ENCODE measurements around the gene NPAS3.

DNA sequence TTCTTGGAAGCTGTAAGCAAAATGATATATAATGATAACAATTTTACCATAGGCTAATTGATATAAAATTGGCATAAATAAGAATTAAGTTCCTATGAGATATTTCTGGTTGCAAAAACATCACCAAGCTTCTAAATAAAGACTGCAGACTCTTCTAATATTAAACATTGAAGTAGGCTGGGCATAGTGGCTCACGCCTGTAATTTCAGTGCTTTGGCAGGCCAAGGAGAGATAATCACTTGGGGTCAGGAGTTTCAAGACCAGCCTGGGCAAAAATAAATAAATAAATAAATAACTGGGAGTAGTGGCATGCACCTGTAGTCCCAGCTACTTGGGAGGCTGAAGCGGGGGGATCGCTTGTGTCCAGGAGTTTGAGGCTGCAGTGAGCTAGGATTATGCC, 71.8 kb downstream of the NPAS3 start:
- TF ChIP-seq, protein P1, sequence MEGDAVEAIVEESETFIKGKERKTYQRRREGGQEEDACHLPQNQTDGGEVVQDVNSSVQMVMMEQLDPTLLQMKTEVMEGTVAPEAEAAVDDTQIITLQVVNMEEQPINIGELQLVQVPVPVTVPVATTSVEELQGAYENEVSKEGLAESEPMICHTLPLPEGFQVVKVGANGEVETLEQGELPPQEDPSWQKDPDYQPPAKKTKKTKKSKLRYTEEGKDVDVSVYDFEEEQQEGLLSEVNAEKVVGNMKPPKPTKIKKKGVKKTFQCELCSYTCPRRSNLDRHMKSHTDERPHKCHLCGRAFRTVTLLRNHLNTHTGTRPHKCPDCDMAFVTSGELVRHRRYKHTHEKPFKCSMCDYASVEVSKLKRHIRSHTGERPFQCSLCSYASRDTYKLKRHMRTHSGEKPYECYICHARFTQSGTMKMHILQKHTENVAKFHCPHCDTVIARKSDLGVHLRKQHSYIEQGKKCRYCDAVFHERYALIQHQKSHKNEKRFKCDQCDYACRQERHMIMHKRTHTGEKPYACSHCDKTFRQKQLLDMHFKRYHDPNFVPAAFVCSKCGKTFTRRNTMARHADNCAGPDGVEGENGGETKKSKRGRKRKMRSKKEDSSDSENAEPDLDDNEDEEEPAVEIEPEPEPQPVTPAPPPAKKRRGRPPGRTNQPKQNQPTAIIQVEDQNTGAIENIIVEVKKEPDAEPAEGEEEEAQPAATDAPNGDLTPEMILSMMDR (IDR thresholded peaks at IDR 0.05), result no peak
- no peak for TF ChIP-seq ZFX (IDR thresholded peaks at IDR 0.05; ENCODE audit: borderline replicate concordance)

Data from 22Rv1 (cell line).